Hepatocyte (in vitro differentiated cells): ENCODE data around the gene AKAP13. TPM values are rescaled to one million over a fixed set of nuclear protein-coding genes. Genes with fewer than 3 reads are reported as not detected.

Experiments
- DNase-seq: peaks from one replicate; pipeline ENCODE4 v3.0.0-alpha.2; 2016; ENCODE audit warnings: low spot score
- H2AFZ ChIP-seq: fragments of 200-600 bp; sonication (generic); 2 replicates; pipeline ENCODE4 v1.6.0; 2016; ENCODE audit warnings: antibody characterized with exemption, mild to moderate bottlenecking
- H3K27ac ChIP-seq: fragments of 200-600 bp; sonication (generic); 2 replicates; pipeline ENCODE4 v1.5.1; 2016; ENCODE audit warnings: mild to moderate bottlenecking
- H3K27me3 ChIP-seq: fragments of 200-600 bp; sonication (generic); 2 replicates; pipeline ENCODE4 v1.6.1; 2016
- H3K36me3 ChIP-seq: fragments of 200-600 bp; sonication (generic); replicated peaks from 2 replicates; pipeline ENCODE4 v1.5.1; 2016; ENCODE audit warnings: low read depth; ENCODE audit not compliant: insufficient read depth
- H3K4me1 ChIP-seq: fragments of 200-600 bp; sonication (generic); 2 replicates; pipeline ENCODE4 v1.5.1; 2016; ENCODE audit warnings: mild to moderate bottlenecking, moderate library complexity; ENCODE audit not compliant: insufficient read depth
- H3K4me2 ChIP-seq: fragments of 200-600 bp; sonication (generic); 2 replicates; pipeline ENCODE4 v1.6.0; 2016
- H3K4me3 ChIP-seq: fragments of 200-600 bp; sonication (generic); 2 replicates; pipeline ENCODE4 v1.5.1; 2016; ENCODE audit warnings: mild to moderate bottlenecking
- H3K79me2 ChIP-seq: fragments of 200-600 bp; sonication (generic); 2 replicates; pipeline ENCODE4 v1.6.0; 2017; ENCODE audit warnings: mild to moderate bottlenecking
- H3K9me2 ChIP-seq: fragments of 200-600 bp; sonication (generic); replicated peaks from 2 replicates; pipeline ENCODE4 v1.6.0; 2017; ENCODE audit warnings: mild to moderate bottlenecking; ENCODE audit not compliant: insufficient read depth
- H3K9me3 ChIP-seq: fragments of 200-600 bp; sonication (generic); 2 replicates; pipeline ENCODE4 v1.5.1; 2016; ENCODE audit warnings: low read depth, mild to moderate bottlenecking
- H4K20me1 ChIP-seq: fragments of 200-600 bp; sonication (generic); 2 replicates; pipeline ENCODE4 v1.6.0; 2016; ENCODE audit warnings: mild to moderate bottlenecking; ENCODE audit not compliant: insufficient read depth, poor library complexity, severe bottlenecking
- CTCF ChIP-seq: fragments of 200-600 bp; sonication (generic); IDR thresholded peaks from 2 replicates; pipeline ENCODE4 v1.5.1; 2016; ENCODE audit warnings: antibody characterized with exemption, mild to moderate bottlenecking; ENCODE audit not compliant: poor library complexity
- EZH2 ChIP-seq: fragments of 200-600 bp; sonication (generic); IDR thresholded peaks from 2 replicates; pipeline ENCODE4 v1.6.1; 2016; ENCODE audit warnings: antibody characterized with exemption, mild to moderate bottlenecking, borderline replicate concordance
- EZH2phosphoT487 ChIP-seq: fragments of 200-600 bp; sonication (generic); IDR thresholded peaks from one replicate; pipeline ENCODE4 v1.6.1; 2018; ENCODE audit warnings: antibody characterized with exemption, mild to moderate bottlenecking, low read depth, moderate library complexity; ENCODE audit not compliant: unreplicated experiment, severe bottlenecking
- WGBS: methylation state at CpG from one replicate; pipeline ENCODE4 v1.1.6; 2016; ENCODE audit warnings: low lambda C conversion rate; ENCODE audit errors: missing lambda C conversion rate; 5-methylcytosine and 5-hydroxymethylcytosine counted together
- polyA plus RNA-seq: library from polyadenylated mRNA; unstranded; fragments of >200 nt; fragmentation: Nextera tagmentation; extraction: Ambion mirVana; gene quantifications from 2 replicates; pipeline ENCODE4 v1.2.1, GENCODE V29; 2016
- total RNA-seq: library from RNA; depleted of rRNA; stranded (reverse); fragments of >200 nt; gene quantifications from 2 replicates; pipeline ENCODE4 v1.2.3, GENCODE V29; 2014

AKAP13 gene
- total and polyA plus RNA-seq, 2 experiments from 2014 or later, result 55.6 to 80.9 TPM

GRCh38 chr15:85504749-85505676 is 124.6 kb downstream of the AKAP13 start:
- Histone ChIP-seq H2AFZ (no peak overlapping the region), H4K20me1 (peaks cover 5% of the 10 kb centered on the region), H3K4me3 (no peak overlapping the region), H3K9me2 (no peaks in the 10 kb centered on the region), H3K79me2 (peaks cover 96% of the 10 kb centered on the region), H3K27me3 (no peaks in the 10 kb centered on the region), H3K36me3 (no peaks in the 10 kb centered on the region), H3K9me3 (no peaks in the 10 kb centered on the region), H3K27ac (peak overlapping the region; percentile 46), H3K4me1 (peaks cover 5% of the 10 kb centered on the region), H3K4me2 (peak overlapping the region; percentile 0)
- TF ChIP-seq CTCF, result peak; percentile 71
- no peak for TF ChIP-seq EZH2
- TF ChIP-seq EZH2phosphoT487, result no peak
- WGBS, result 77% methylated on average over 8 of the region's 8 CpGs
- DNase-seq, result peak; percentile 74

- no peaks in the 10 kb centered on the region for H3K9me2 ChIP-seq
- H4K20me1 ChIP-seq, result peaks cover 5% of the 10 kb centered on the region
- no peaks in the 10 kb centered on the region for H3K4me1 ChIP-seq
- H3K27ac ChIP-seq, result no peak overlapping the region
- no peak overlapping the region for H3K4me2 ChIP-seq
- H3K9me3 ChIP-seq, result no peaks in the 10 kb centered on the region
- no peaks in the 10 kb centered on the region for H3K36me3 ChIP-seq
- peaks cover 96% of the 10 kb centered on the region for H3K79me2 ChIP-seq
- H3K4me3 ChIP-seq, result no peak overlapping the region
- WGBS, result 92% methylated on average over 2 of the region's 2 CpGs
- TF ChIP-seq CTCF, result no peak
- TF ChIP-seq EZH2phosphoT487, result no peak
- no peak for TF ChIP-seq EZH2
- H2AFZ ChIP-seq, result no peak overlapping the region
- DNase-seq, result no peak
- H3K27me3 ChIP-seq, result no peaks in the 10 kb centered on the region
Observed at GRCh38 chr15:85507114-85507513, 126.7 kb downstream of the AKAP13 start.

- H3K27ac ChIP-seq, result no peak overlapping the region
- H3K4me2 ChIP-seq, result no peak overlapping the region
- peaks cover 81% of the 10 kb centered on the region for H3K79me2 ChIP-seq
- no peak overlapping the region for H3K4me3 ChIP-seq
- TF ChIP-seq CTCF, result no peak
- no peak for TF ChIP-seq EZH2phosphoT487
- no peak for TF ChIP-seq EZH2
- no peaks in the 10 kb centered on the region for H3K36me3 ChIP-seq
- no peaks in the 10 kb centered on the region for H3K27me3 ChIP-seq
- no peaks in the 10 kb centered on the region for H4K20me1 ChIP-seq
- no peak overlapping the region for H2AFZ ChIP-seq
- no peak for DNase-seq
- WGBS, result 62% methylated on average over 3 of the region's 3 CpGs
- no peaks in the 10 kb centered on the region for H3K4me1 ChIP-seq
- no peaks in the 10 kb centered on the region for H3K9me3 ChIP-seq
- H3K9me2 ChIP-seq, result no peaks in the 10 kb centered on the region
Observed at GRCh38 chr15:85509973-85510372, 129.6 kb downstream of the AKAP13 start.
